HG03457 (cell line): Measurements from ENCODE around the gene TREX2.

Source experiments
- ATAC-seq: cut with Tn5 transposase; IDR thresholded peaks from one replicate; pipeline ENCODE4 v1.9.1; 2021; ENCODE audit warnings: moderate number of reproducible peaks; ENCODE audit not compliant: unreplicated experiment

The TREX2 gene

DNA sequence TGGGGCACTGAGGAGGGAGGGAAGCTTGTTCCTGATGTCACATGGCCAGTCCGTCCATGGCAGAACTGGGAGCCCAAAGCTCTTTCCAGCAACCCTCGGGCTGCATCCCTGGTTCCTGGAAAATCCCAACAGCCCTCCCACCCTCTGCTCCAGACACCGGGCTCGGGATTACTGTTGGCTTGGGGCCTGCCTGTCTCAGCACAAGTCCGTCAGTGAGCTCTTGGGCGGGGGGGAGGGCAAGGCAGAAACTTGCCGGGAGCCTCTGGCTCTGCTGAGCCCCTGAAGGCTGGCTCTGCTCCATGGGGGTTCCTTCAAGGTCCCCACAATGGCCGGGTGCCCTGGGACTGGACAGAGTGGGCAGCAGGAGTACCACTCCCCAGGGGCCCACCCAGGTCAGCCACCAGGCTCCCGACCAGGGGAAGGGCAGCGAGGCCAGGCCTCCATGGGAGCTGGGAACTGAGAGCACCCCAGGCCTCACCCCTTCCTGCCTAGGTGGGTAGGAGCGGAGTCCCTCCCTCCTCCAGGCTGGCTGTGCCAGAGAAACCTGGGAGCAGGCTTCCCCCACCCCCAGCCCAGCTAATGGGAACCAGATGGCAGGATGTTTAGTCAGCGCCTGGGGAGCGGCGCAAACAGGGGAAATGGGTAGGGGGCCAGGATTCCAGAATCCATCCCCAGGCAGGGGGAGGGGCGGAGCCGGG, 31.0 kb upstream of the TREX2 start:
- no peak for ATAC-seq

DNA sequence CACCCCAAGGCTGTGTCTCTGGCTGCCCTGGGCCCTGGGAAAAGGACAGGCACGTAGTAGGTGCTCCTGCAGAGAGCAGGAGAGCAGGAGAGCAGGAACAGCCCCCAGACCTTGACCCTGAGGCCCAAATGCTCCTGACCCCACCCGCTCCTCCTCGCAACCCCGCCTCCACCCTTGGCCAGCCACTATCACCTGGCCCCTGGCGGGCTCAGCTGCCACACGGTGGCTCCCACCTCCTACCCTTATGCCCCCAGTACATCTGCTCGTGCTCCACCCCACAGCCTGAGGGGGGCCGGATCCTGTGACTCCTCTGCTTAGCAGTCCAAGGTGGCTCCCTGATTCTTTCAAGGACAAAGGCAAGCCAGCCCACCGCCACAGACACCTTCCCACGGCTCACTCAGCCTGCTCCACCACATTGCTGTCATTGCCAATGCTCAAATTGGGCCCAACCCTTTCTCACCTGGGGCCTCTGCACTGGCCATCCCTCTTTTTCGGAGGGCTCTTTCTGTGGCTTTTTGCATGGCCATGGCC, 30.0 kb upstream of the TREX2 start:
- ATAC-seq: no peak

DNA sequence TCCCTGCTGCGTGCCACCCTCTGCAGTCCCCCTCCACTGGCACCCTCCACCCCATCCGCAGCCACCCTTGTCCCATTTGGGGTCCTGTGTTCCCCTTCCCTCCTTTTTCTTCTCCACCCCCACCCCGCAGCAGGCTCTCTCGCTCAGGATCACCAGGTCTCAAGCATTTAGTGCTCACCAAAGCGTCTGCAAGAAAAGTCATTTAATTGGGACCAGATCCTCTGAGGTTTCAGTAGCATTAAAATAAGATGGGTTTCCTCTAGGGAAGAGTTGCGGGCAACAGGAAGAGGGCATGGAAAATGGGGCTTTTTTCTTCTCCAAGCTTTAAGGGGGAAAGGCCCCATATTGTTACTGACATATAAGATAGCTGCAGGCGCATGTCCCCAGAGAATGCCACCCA, 29.4 kb upstream of the TREX2 start:
- no peak for ATAC-seq

DNA sequence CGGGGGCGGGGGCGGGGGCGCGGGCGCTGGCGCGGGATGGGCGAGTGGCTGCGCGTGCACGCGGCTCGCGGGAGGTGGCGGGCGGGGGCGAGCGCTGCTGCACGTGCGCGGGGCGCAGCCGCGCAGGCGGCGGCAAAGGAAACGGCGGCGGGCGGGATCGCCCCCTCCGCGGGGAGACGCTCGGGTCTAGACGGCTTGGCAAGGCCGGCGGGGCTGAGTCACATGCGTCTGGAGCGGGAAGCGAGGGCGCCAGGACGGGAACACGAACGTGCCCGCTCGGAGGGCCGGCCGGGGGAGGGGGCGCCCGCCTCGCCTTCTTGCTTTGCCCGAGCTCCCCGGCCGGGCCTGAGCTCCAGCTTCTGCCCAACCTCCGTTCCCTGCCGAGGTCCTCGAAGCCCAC, 28.9 kb upstream of the TREX2 start:
- no peak for ATAC-seq

DNA sequence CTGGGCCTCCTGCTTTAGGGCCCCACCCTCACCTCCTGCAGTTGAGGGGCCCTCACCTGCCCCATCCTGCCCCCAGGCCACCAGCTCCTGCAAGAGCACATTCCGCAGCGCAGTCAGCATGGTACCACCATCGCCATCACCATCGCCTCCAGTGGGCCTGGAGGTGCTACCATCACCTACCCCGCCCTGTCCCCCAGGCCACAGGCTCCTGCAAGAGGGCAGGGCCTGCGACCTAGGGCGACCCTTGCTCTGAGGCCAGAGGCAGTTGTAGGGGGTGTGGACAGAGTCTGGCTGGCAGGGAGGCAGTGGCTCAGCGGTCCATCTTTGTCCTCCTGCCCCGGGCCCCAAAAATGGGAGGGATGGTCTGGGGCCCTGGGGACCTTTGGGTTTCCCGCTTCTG, 28.4 kb upstream of the TREX2 start:
- no peak for ATAC-seq

DNA sequence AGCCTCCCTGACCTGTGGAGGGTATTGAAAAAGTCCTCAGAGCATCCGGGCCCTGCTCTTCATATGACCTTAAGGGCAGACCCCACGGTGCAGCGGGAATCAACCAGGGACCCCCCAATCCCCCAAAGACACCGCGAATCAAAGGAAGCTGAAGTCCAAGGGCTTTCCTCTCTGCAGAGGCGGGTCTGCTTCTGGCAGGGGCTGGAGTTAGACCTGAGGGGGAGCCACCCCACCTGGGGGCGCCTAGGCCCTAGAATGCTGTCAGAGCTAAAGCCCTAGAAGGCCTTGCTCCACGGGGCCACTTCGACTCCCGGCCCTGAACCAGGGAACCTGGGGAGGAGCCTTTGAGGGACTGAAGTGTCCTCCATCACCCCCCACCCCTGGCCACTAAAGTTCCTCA, 27.3 kb upstream of the TREX2 start:
- no peak for ATAC-seq

DNA sequence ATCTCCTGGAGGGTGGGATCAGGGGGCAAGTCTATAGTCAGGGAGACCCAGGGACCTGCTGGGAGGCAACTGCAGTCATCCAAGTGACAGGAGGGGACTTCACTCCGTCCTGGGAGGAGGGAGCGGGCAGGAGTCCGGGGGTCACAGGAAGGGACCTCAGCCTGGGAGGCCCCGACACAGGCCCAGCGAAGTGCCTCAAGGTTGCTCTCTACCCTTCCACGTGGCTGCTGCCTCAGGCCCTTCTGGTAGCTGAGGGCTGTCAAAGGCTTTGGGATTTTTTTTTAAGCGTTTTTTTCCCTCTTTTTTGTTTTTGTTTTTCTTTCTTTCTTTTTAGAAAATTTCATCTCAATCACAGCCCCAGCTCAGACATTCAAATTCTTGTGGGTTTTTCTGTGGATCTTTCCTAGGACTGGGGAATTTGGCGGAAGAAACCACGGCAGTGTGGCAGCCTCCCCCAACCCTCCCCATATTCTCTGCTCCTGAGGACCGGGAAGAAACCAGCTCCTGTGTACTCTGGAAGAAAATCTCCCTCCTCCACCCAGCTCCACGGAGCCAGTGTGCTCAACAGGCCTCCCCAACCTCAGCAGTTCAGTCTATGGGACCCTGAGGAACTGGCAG, 25.9 kb upstream of the TREX2 start:
- ATAC-seq: no peak

DNA sequence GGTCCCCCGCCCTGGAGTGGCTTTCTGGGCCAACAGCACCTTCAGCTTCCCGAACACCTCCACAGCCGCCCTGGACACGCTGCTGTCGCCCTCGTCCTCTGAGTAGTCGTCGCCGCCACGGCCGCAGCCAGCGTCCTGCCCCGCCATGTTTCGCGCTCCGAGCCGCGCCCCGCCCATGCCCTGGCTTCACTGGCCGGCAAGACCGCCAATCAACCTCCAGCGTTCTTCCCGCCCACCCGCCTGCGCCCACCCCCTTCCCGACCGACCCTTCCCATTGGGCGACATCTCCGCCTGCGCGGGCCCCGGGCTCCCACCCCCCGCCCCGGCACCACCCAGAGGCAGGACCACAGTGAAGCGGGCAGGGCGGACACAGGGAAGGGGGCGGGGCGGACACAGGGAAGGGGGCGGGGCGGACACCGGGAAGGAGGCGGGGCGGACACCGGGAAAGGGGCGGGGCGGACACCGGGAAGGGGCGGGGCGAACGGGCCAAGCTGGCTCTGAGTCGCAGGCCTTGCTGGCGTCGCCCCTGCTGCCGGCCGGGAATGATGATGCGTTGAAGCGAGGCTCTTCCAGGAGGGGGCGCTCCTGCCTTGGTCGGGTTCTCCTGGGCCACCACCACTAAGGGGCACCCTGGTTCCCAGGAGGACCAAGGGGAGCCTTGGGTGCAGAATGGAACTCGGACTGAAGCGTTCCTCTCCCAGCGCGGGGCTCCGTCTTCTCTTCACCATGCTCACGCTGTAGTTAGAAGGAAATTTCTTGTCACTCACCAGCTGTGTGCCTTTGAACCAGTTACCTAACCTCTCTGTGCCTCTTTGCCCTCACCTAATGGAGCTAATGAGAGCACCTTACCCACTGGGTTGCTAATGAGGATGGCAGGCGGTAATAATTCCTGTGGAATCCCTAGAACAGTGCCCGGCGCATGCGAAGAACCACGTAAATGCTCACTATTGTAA, 24.8 kb upstream of the TREX2 start, which contains the start of gene HAUS7:
Gene HAUS7 (minus strand): TSS at position 166 of the 953 bp plus-strand sequence. CDS start 19 bp downstream, at position 147.
- ATAC-seq: peak; percentile 75

DNA sequence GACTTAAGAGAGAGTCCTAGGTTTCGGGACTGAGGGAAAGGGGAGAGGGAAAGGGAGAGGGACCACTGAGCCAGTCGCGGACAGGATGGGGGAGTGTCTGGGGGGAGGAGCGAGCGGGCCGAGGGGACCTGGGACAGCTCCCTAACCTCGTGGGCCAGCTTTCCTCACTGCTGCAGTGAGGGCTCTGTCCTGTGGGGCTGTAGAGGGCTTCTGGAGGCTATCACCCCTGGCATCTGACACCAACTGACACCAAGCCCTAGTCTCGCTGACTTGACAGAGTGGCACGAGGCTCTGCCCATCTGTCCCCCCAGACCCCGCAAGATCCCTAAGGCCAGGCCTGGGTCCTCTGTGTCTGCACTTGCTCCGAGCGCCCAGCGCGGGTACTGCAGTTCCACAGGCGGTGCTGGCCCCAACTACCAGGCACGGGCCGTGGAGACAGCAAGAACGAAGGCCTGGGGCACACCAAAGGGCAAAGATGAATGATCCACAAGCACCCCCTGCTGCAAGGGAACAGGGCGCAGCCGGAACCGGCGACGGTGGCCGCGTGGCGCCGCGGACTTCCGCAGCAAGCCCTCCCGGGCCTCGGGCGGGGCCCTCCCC, 24.1 kb upstream of the TREX2 start:
- ATAC-seq: peak; percentile 24

DNA sequence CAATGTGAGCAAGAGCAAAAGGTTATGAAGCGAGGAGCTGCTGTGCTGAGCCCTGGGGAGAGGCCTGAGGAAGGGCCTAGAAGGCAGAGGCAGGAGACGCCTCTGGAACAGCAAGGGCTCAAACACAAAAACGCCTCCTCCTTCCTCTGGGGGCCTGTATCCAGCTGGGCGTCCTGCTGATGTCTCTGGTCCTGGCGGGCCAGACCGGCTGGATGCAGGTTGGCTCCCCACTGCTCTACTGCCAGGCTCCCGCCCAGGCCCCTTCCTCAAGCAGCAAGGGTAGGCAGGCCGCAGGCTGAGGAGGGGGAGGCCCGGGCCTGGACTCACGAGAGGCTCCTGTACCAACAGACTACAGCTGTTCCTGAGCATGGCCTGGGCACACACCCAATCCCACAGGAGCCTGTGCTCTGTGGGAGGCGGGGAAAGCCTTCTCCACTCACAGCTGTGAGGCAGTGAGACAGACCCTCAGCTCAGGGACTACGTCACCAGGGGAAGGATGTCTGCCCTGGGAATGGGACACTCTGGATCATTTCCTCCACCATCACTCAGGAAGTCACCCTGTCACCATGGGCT, 22.2 kb upstream of the TREX2 start:
- ATAC-seq: no peak

DNA sequence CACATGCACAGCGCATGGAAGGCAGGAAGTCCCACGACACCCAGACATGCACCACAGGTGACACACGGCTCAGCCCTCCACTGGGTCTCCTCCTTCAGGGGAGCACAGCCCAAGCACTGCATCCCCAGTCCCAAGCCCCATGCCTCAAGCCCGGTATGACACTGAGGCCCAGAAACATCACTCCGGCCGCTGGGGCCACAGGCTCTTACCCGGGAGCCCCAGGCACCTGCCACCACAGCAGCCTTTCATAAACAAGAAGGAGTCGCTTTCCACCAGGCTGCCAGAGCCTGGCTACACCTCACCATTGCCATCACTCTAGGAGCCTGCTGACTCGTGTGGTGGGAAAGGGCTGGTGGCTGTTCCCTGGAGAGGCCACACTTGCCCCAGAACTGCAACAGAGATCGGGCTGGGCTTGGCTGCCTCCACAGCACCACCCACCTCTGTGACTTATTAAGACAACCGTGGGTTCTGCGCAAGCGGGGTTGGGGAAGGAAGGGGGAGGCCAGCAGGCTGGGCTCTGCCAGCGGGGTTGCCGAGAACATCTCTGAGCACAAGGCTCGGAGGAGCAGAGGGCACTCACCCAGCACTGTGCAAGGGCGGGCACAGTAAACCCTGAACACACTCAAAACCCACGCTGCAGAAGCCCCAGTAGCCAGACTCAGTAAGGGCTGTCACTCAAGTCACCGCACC, 20.0 kb upstream of the TREX2 start:
- no peak for ATAC-seq

DNA sequence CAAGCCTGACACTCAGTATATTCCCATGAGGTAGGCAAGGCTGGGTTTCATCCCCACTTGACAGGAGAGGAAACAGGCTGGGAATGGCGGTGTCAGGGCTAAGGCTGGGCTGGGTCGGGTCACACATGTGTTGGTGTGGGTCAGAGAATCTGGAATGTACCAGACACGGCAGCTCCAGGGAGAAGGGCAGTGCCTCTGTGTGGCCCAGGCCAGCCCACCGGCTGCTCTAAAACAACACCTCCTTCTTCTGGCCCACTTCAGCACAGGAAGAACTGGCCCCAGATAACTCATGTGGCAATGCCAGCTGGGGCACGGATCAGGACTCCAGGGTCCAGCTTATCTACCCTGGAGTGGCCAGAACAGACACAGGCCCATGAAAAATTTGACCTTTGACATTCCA, 18.3 kb upstream of the TREX2 start:
- ATAC-seq: no peak

DNA sequence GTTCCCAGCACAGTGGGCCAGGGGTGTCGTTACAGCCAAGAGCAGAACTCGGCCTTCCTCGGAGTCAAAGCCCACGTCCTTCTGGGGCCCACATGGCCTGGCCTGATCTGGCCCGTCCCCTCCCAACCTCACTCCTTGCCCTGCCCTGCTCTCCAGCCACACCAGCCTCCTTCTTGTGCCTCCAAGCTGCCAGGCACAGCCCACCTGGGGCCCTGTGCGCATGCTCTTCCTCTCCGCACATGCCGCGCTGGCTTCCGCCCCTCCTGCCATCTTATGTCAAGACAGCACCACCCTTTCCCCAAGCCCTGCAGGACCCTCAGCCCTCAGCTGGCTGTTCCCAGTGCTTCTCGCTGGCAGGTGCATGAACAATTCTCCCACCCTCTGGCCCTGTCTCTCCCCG, 17.7 kb upstream of the TREX2 start:
- no peak for ATAC-seq

DNA sequence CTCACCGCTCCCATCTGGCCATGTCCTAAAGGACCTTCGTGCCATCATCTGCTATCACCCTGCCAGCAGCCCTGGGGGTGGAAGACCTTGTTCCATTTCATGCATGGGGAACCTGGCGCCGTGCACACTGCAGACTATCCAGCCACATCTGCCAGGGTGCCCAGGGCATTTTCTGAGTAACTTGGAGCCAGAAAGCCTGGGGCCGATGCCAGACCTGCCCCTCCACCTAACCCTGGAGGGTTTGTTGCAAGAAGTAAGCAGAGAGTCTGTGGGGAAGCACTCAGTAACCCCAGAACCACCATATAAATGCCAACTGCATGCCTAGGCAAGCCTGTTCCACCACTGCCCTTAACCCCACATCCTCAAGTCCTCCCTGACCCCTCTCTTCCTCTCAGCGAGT, 17.2 kb upstream of the TREX2 start:
- no peak for ATAC-seq

DNA sequence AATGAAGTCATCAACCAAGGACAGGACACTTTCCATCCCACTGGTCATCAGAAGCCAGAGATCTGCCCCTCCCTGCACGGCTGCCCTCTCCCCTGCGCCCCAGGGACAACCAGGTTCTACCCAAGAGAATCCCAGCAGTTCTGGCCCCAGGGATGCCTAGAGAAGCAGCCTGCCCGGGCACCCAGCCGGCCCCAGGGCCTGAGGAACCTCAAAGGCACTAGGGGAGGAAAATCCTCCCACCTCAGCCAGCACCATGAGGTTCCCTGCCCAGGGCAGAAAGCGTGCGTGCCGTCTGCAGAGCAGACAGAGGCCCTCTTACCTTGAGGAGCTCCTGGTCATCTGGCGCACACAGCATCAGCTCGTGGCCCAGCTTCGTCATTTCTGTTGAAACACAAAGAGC, 16.4 kb upstream of the TREX2 start:
- no peak for ATAC-seq

DNA sequence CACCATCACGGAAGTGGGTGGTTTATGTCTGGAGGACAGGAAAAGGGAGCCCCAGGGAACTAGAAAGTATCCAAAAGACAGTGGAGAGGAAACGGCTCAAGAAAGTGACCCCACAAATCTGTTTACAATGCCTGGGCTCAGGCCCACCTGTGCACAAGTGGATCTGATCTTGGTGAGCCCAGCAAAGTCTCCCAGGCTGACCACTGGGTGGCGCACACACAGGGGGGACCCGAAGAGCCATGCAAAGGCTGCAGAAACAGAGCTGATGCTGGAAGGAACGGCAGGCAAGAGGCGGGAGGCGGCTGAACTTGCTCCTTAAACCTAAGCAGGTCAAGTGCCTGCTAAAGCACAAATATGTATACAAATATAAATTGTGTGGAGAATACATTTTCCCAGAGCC, 15.0 kb upstream of the TREX2 start:
- no peak for ATAC-seq

DNA sequence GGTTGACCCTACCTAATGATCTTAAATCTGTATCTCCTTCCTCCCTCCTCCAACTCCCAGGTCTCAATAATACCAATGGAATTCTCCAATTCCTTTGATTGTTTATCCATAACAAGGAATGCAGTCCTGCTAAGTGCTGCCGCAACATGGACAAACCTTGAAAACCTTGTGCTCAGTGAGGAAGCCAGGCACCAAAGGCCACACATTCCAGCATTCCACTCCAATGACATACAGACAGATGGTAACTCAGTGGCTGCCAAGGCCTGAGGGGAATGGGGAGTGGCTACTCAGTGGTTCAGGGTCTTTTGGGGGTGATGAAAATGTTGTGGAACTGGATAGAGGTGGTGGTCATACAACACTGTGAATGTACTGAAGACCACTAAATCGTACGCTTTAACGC, 14.1 kb upstream of the TREX2 start:
- ATAC-seq: no peak

DNA sequence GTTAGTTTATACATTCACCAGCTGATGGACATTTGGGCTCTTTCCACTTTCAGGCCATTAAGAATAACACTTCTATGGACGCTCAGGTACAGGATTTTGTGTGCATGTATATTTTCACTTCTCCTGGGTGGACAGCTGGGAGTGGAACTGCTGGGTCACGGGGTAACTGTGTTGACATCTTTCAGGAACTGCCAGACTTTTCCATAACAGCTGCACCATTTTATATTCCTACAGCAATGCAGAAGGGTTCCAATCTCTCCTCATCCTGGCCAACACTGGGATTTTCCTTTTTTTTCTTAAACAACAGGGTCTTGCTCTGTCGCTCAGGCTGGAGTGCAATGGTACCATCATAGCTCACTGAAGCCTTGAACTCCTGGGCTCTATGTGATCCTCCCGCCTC, 12.6 kb upstream of the TREX2 start:
- ATAC-seq: no peak

DNA sequence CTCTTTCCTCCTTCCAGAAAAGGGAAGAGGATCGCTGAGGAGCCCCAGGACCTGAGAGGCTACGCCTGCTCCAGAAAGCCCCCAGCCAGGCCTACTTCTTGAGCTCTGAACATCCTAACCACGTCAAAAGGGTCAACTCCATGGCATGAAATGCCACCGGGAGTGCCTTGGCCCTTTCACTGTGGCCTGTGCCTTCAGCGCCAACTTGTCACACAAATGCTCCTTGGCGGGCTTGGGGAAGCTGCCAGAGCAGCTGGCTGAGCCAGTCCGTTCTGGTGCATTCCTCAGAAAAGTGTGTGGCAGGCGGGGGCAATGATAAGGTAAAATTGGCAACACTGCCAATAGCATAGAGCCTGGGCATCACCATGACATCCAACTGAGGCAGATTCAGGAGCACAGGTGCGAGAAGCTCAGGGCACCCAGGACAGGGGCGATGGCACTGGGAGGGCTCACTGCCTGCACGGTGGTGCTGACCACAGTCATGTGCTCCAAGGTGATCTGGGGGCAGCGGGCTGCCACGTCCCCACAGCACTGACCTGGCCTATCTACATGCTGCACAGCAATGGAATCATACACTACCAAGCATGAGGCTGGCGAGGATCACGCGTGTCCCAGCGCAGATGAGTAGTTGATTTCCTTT, 12.1 kb upstream of the TREX2 start:
- no peak for ATAC-seq
